Esophagus squamous epithelium (tissue), 5 donors: ENCODE measurements around the gene PIK3R2. TPM values are rescaled to one million over a fixed set of nuclear protein-coding genes. Genes with fewer than 3 reads are reported as not detected.

Experiments
- DNase-seq: peaks from one replicate; lab custom pipeline; 2025; lab: John Stamatoyannopoulos, UW
- H3K27ac ChIP-seq, 4 donors: fragments of 200-600 bp; sonication (generic); one replicate each; pipeline ENCODE4 v1.5.1; 2016 to 2019; ENCODE audit warnings: mild to moderate bottlenecking in 1 of 4
- H3K27me3 ChIP-seq, 4 donors: fragments of 200-600 bp; sonication (generic); 1 replicate in 3 of 4; 2 replicates in 1 of 4; pipeline versions ENCODE4 v1.5.1 to v1.6.0; 2017 to 2021; ENCODE audit warnings: antibody characterized with exemption in 1 of 4
- H3K36me3 ChIP-seq, 3 donors: fragments of 200-600 bp; sonication (generic); one replicate each; pipeline ENCODE4 v1.5.1; 2016 to 2019
- H3K4me1 ChIP-seq, 3 donors: fragments of 200-600 bp; sonication (generic); one replicate each; pipeline ENCODE4 v1.5.1; 2017 to 2019
- H3K4me3 ChIP-seq, 4 donors: fragments of 200-600 bp; sonication (generic); 1 replicate in 3 of 4; 2 replicates in 1 of 4; pipeline ENCODE4 v1.5.1; 2016 to 2019; ENCODE audit warnings: mild to moderate bottlenecking in 2 of 4, moderate library complexity in 1 of 4
- H3K9me3 ChIP-seq, 3 donors: fragments of 200-600 bp; sonication (generic); one replicate each; pipeline ENCODE4 v1.5.1; 2016 to 2019
- CTCF ChIP-seq, 6 experiments: fragments of 450-650 bp in 4 of 6; fragments of 200-600 bp in 2 of 6; sonication (generic) in 2 of 6; IDR thresholded peaks; one replicate each; pipeline ENCODE4 v1.5.1; 2016 to 2019; ENCODE audit warnings: antibody characterized with exemption in 6 of 6, mild to moderate bottlenecking in 4 of 6, moderate library complexity in 4 of 6
- POLR2A ChIP-seq, 4 donors: fragments of 450-650 bp; IDR thresholded peaks; one replicate each; pipeline ENCODE4 v1.6.1; 2017; ENCODE audit warnings: antibody characterized with exemption in 4 of 4, mild to moderate bottlenecking in 4 of 4, moderate library complexity in 3 of 4
- WGBS, 2 donors: methylation state at CpG; one replicate each; pipeline ENCODE4 v1.1.5; 2018; 5-methylcytosine and 5-hydroxymethylcytosine counted together
- intact Hi-C: fragments of 100-400 bp; cut with DNase I; formaldehyde crosslinking; loops from one replicate; pipeline ENCODE4 v1.15.0; 2022
- total RNA-seq, 4 donors: library from RNA; depleted of rRNA; stranded (reverse); fragments of >200 nt; gene quantifications; one replicate each; pipeline ENCODE4 v1.1.0, GENCODE V29; 2016
- donor health status: DM: yes; HTN: yes; CAD: no.

The PIK3R2 gene
- total RNA-seq, 4 donors from 2014 or later, result 20.4 to 42.1 (median 29.1) TPM

- Histone ChIP-seq H3K27ac (no peak overlapping the region), H3K36me3 (no peaks in the 10 kb centered on the region), H3K9me3 (no peaks in the 10 kb centered on the region), H3K4me1 (no peaks in the 10 kb centered on the region), H3K27me3 (no peaks in the 10 kb centered on the region), H3K4me3 (no peak overlapping the region)
- intact Hi-C loops, result no loop called here
- no peak for DNase-seq
- TF ChIP-seq POLR2A (IDR thresholded peaks at IDR 0.05) (no peak), CTCF (IDR thresholded peaks at IDR 0.05) (no peak)
Observed at GRCh38 chr19:18183529-18183928, 30.6 kb downstream of the PIK3R2 start.

- Histone ChIP-seq H3K9me3 (no peaks in the 10 kb centered on the region), H3K27me3 (no peaks in the 10 kb centered on the region), H3K36me3 (no peaks in the 10 kb centered on the region), H3K27ac (no peak overlapping the region), H3K4me1 (no peaks in the 10 kb centered on the region), H3K4me3 (no peak overlapping the region)
- intact Hi-C loops, result no loop called here
- TF ChIP-seq POLR2A (IDR thresholded peaks at IDR 0.05) (no peak), CTCF (IDR thresholded peaks at IDR 0.05) (no peak)
- WGBS, 2 donors, result 67 to 77% methylated on average over 5 to 6 of the region's 6 CpGs
- DNase-seq, result no peak
Observed at GRCh38 chr19:18185538-18185937, 32.6 kb downstream of the PIK3R2 start.

- TF ChIP-seq POLR2A (IDR thresholded peaks at IDR 0.05) (no peak), CTCF (IDR thresholded peaks at IDR 0.05) (no peak)
- H3K27ac ChIP-seq, result no peak overlapping the region
- no peak overlapping the region for H3K4me3 ChIP-seq
- H3K27me3 ChIP-seq, result no peaks in the 10 kb centered on the region
- peaks cover 24 to 32% (median 24%) of the 10 kb centered on the region in 3 donors for H3K4me1 ChIP-seq
- no peaks in the 10 kb centered on the region for H3K36me3 ChIP-seq
- intact Hi-C loops, result no loop called here
- DNase-seq, result no peak
- H3K9me3 ChIP-seq, result no peaks in the 10 kb centered on the region
- 68 to 74% methylated on average over 4 of the region's 4 CpGs for WGBS, 2 donors
Observed at GRCh38 chr19:18190278-18190677, 37.3 kb downstream of the PIK3R2 start.

- Histone ChIP-seq H3K27me3 (no peaks in the 10 kb centered on the region), H3K4me1 (peaks cover 24 to 34% (median 24%) of the 10 kb centered on the region in 3 donors), H3K9me3 (no peaks in the 10 kb centered on the region), H3K4me3 (peak overlapping the region; percentile 31 to 77 (median 57)), H3K36me3 (peaks cover 0 to 10% (median 3%) of the 10 kb centered on the region in 3 donors), H3K27ac (peak overlapping the region; percentile 82 to 98 (median 96))
- intact Hi-C loops, result no loop called here
- TF ChIP-seq CTCF (IDR thresholded peaks at IDR 0.05) (no peak), POLR2A (IDR thresholded peaks at IDR 0.05) (no peak)
- DNase-seq, result no peak
- WGBS, 2 donors, result 49 to 63% methylated on average over 3 to 4 of the region's 5 CpGs
Observed at GRCh38 chr19:18191640-18192062, 38.7 kb downstream of the PIK3R2 start.

GRCh38 chr19:18192673-18193387, 39.9 kb downstream of the PIK3R2 start, which contains the start of gene MPV17L2:
Gene MPV17L2 (plus strand): TSS chr19:18193218. CDS start chr19:18193282, 64 bp downstream.
- WGBS, 2 donors, result 0 to 1% methylated on average over 9 to 18 of the region's 74 CpGs
- peaks cover 0 to 20% (median 3%) of the 10 kb centered on the region in 3 donors for H3K36me3 ChIP-seq
- intact Hi-C loops, result no loop called here

More at GRCh38 chr19:18192673-18193387, 39.9 kb downstream of the PIK3R2 start, which contains the start of gene MPV17L2:
- DNase-seq, result peak; percentile 100
- no peaks in the 10 kb centered on the region for H3K27me3 ChIP-seq
- H3K9me3 ChIP-seq, result no peaks in the 10 kb centered on the region
- H3K27ac ChIP-seq, result peak within 1 kb of the TSS; percentile 82 to 98 (median 96)
- peaks cover 24 to 34% (median 24%) of the 10 kb centered on the region in 3 donors for H3K4me1 ChIP-seq
- peak within 1 kb of the TSS; percentile 48 to 89 (median 77) for H3K4me3 ChIP-seq
- TF ChIP-seq CTCF (IDR thresholded peaks at IDR 0.05) (peak in 1 of 6 experiments; percentile 8), POLR2A (IDR thresholded peaks at IDR 0.05) (peak in 3 of 4 donors; percentile 36 to 89 (median 78))
